ENCODE measurements around the gene PICALM. TPM values are rescaled to one million over a fixed set of nuclear protein-coding genes. Genes with fewer than 3 reads are reported as not detected.

The PICALM gene
- total and polyA plus RNA-seq, 4 donors, result 19.3 to 317 (median 108) TPM

DNA sequence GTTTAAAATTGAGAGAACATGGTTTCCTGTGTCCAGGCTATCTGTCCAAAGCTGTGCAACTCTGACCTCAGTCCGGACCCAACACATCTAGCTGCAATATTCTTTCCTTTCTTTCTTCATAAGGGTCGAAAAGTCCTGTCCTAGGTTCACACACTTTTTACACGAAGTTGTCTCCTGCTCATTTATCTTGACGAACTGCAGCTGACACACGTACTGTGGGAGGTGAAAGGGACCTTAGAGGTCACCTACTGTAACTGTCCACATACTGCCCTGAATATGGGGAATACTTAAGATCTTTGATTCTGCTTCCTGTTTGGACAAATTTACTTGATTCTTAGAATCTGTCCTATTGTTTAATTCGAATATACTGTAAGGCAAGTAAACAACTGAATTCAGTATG, 107.8 kb downstream of the PICALM start (continued):
- no peak for TF ChIP-seq CTCF (IDR thresholded peaks at IDR 0.05; ENCODE audit: low read depth, low read length, missing input control)
- TF ChIP-seq, protein P1, sequence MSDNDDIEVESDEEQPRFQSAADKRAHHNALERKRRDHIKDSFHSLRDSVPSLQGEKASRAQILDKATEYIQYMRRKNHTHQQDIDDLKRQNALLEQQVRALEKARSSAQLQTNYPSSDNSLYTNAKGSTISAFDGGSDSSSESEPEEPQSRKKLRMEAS (IDR thresholded peaks at IDR 0.05), result no peak

DNA sequence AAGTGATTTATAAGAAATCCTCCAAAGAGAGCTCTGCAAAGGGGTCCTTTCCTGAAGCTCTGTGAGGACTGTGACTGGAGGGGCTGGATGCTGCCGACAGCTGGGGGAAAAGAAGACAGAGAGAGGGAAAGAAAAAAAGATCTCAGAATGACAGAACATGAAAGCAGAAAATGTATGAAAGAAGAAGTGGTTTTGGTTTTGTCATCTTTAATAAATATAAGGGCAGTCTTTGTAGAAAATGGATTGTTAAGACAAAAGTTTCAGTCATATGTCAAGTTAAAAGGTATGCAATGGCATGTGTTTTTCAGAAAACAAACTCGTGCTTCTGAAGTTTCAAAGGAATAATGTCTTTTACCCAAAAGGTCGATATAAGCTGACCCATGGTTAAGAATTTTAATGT, 108.2 kb downstream of the PICALM start:
- Histone ChIP-seq H3K4me1 (ENCODE audit: control insufficient read depth in 4 of 4, insufficient read depth in 4 of 4, low read length in 3 of 4) (no peaks in the 10 kb centered on the region), H3K4me3 (ENCODE audit: low read depth in 1 of 3, low read length in 3 of 3) (no peak overlapping the region), H3K36me3 (ENCODE audit: control insufficient read depth in 4 of 4, insufficient read depth in 3 of 4, low read depth in 1 of 4, low read length in 3 of 4) (peaks cover 7 to 59% (median 46%) of the 10 kb centered on the region in 4 donors), H3K9me3 (ENCODE audit: control insufficient read depth in 4 of 4, low read length in 3 of 4) (no peaks in the 10 kb centered on the region), H3K27ac (ENCODE audit: low read depth in 1 of 2, low read length in 2 of 2) (no peak overlapping the region), H3K27me3 (ENCODE audit: control insufficient read depth in 4 of 4, insufficient read depth in 4 of 4, low read length in 3 of 4) (no peaks in the 10 kb centered on the region), H3K9ac (ENCODE audit: low read depth in 1 of 2, low read length in 2 of 2) (no peak overlapping the region)
- TF ChIP-seq, protein P1 (IDR thresholded peaks at IDR 0.05), result no peak
- no peak for TF ChIP-seq HNF4G (IDR thresholded peaks at IDR 0.05)
- no peak for TF ChIP-seq RXRA (IDR thresholded peaks at IDR 0.05)
- TF ChIP-seq, protein P2, sequence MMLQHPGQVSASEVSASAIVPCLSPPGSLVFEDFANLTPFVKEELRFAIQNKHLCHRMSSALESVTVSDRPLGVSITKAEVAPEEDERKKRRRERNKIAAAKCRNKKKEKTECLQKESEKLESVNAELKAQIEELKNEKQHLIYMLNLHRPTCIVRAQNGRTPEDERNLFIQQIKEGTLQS (IDR thresholded peaks at IDR 0.05), result no peak
- no peak for TF ChIP-seq JUND (IDR thresholded peaks at IDR 0.05)
- no peak for TF ChIP-seq HNF4A (conservative IDR thresholded peaks at IDR 0.05)
- TF ChIP-seq GABPA (IDR thresholded peaks at IDR 0.05 in 1 of 2, conservative IDR thresholded peaks at IDR 0.05 in 1 of 2), result no peak
- no peak for TF ChIP-seq FOXA1 (IDR thresholded peaks at IDR 0.05)
- TF ChIP-seq NR2F2 (IDR thresholded peaks at IDR 0.05), result no peak
- TF ChIP-seq FOXA2 (IDR thresholded peaks at IDR 0.05), result no peak
- TF ChIP-seq SP1 (IDR thresholded peaks at IDR 0.05), result no peak
- no peak for TF ChIP-seq RAD21 (IDR thresholded peaks at IDR 0.05)
- WGBS, result 78% methylated on average over 3 of the region's 3 CpGs
- DNase-seq (ENCODE audit: low spot score), result no peak

DNA sequence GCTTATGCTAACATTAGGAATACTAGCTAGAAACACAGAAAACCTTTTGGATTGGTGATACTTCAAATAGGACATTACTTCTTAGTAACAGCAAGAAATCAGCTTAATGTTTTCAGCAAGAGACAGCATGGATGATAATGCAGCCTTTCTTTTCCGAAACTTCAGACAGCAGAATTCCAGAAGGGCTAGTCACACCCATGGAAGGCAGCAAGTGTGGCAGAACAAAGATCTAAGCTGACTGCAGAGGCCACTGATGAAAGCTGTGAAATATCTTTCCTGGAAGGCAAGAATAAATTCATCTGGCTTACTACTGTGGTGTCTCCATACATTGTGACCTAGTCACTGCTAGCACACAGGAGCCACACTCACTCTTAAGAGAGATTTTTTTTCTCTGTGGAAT, 113.4 kb downstream of the PICALM start:
- Histone ChIP-seq H3K4me1 (ENCODE audit: control insufficient read depth in 4 of 4, insufficient read depth in 4 of 4, low read length in 3 of 4) (peaks cover 0 to 1% (median 0%) of the 10 kb centered on the region in 4 donors), H3K4me3 (ENCODE audit: low read depth in 1 of 3, low read length in 3 of 3) (no peak overlapping the region), H3K36me3 (ENCODE audit: control insufficient read depth in 4 of 4, insufficient read depth in 3 of 4, low read depth in 1 of 4, low read length in 3 of 4) (peaks cover 6 to 35% (median 23%) of the 10 kb centered on the region in 4 donors), H3K27ac (ENCODE audit: low read depth in 1 of 2, low read length in 2 of 2) (no peak overlapping the region), H3K9ac (ENCODE audit: low read depth in 1 of 2, low read length in 2 of 2) (no peak overlapping the region), H3K9me3 (ENCODE audit: control insufficient read depth in 4 of 4, low read length in 3 of 4) (no peaks in the 10 kb centered on the region), H3K27me3 (ENCODE audit: control insufficient read depth in 4 of 4, insufficient read depth in 4 of 4, low read length in 3 of 4) (no peaks in the 10 kb centered on the region)
- no peak for TF ChIP-seq TAF1 (conservative IDR thresholded peaks at IDR 0.05)
- TF ChIP-seq CTCF (IDR thresholded peaks at IDR 0.05; ENCODE audit: low read depth, low read length, missing input control), result no peak
- no peak for TF ChIP-seq EGR1 (IDR thresholded peaks at IDR 0.05; ENCODE audit: low read depth in 2 of 2)
- no peak for TF ChIP-seq RAD21 (IDR thresholded peaks at IDR 0.05)
- TF ChIP-seq GABPA (IDR thresholded peaks at IDR 0.05 in 1 of 2, conservative IDR thresholded peaks at IDR 0.05 in 1 of 2), result no peak
- no peak for TF ChIP-seq ZBTB33 (IDR thresholded peaks at IDR 0.05)
- no peak for TF ChIP-seq HNF4G (IDR thresholded peaks at IDR 0.05)
- no peak for TF ChIP-seq YY1 (IDR thresholded peaks at IDR 0.05)
- TF ChIP-seq RXRA (IDR thresholded peaks at IDR 0.05), result no peak
- 91% methylated on average over 1 of the region's 1 CpG for WGBS
- DNase-seq (ENCODE audit: low spot score), result no peak

Measured in liver (tissue), 9 donors.